ENCODE results near the gene ZNF550. TPM values are rescaled to one million over a fixed set of nuclear protein-coding genes. Genes with fewer than 3 reads are reported as not detected.

ZNF550 gene
- total and polyA plus RNA-seq, 2 of the 13 experiments (the other 11 are each of a cell fraction or from before 2014, with no cell fraction given): 8.6 to 9.1 TPM

DNA sequence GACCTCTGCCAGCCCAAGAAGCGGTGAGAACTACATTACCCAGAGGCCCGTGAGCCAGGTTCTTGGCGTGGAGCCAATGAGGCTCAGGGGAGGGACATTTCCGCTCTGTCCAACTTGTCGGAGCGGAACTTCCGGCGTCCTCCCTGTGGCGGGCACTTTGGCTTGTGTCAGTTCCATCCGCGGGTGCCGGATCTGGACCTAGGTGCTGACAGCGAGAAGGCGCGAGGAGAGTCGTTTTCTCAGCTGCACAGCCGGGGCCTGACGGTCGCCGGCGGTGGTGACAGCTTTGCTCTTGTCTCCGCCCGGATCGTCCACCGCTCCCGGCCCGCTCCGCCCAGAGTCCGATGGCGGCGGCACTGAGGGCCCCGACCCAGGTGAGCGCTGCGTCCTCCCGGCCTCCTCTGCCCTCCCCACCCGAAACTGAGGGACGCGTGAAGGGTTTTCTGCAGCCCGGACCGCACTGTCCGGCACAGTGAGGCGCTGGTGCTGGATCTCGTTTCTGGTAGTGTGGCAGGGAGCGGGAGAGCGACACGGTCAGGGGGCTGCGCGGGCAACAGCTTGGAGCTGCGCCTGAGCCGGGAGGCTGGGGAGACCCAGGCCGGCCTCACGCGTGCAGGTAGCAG, 40.2 kb upstream of the ZNF550 start, which contains the start of gene ZNF530 (continued):
- TF ChIP-seq EP300 (IDR thresholded peaks at IDR 0.05; ENCODE audit: low read depth in 2 of 2, low read length in 2 of 2) (0 out of 4 replicates have a peak, but pooled peaks of 1 of the 2 experiments have one; percentile 12), EP300 (CRISPR knock-in tag; IDR thresholded peaks at IDR 0.05; ENCODE audit: borderline replicate concordance) (no peak), SRSF1 (optimal IDR thresholded peaks at IDR 0.05; ENCODE audit: low read depth, low read length) (peak; percentile 50), ZNF510 (CRISPR knock-in tag; IDR thresholded peaks at IDR 0.05; ENCODE audit: low read depth) (no peak), TBX3 (IDR thresholded peaks at IDR 0.05; ENCODE audit: borderline replicate concordance) (no peak), MZF1 (CRISPR knock-in tag; IDR thresholded peaks at IDR 0.05; ENCODE audit: borderline replicate concordance) (no peak), EEA1 (CRISPR knock-in tag; IDR thresholded peaks at IDR 0.05; ENCODE audit: borderline replicate concordance) (peak; percentile 63; the same call in 1 of the 2 replicates), ZNF292 (CRISPR knock-in tag; IDR thresholded peaks at IDR 0.05; ENCODE audit: borderline replicate concordance, low read depth) (no peak), ZMYM3 (CRISPR knock-in tag; IDR thresholded peaks at IDR 0.05) (0 out of 2 replicates have a peak, but pooled peaks have one; percentile 17), ZNF547 (CRISPR knock-in tag; IDR thresholded peaks at IDR 0.05) (peak; percentile 78), EED (CRISPR knock-in tag; IDR thresholded peaks at IDR 0.05) (0 out of 2 replicates have a peak, but pooled peaks have one; percentile 48), ELF4 (CRISPR knock-in tag; IDR thresholded peaks at IDR 0.05; ENCODE audit: borderline replicate concordance) (peak; percentile 85; the same call in 1 of the 2 replicates), SP4 (CRISPR knock-in tag; IDR thresholded peaks at IDR 0.05) (peak; percentile 54; the same call in 1 of the 2 replicates)
- TF ChIP-seq, protein P1, sequence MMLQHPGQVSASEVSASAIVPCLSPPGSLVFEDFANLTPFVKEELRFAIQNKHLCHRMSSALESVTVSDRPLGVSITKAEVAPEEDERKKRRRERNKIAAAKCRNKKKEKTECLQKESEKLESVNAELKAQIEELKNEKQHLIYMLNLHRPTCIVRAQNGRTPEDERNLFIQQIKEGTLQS (CRISPR knock-in tag; IDR thresholded peaks at IDR 0.05): no peak
- TF ChIP-seq, protein P2, sequence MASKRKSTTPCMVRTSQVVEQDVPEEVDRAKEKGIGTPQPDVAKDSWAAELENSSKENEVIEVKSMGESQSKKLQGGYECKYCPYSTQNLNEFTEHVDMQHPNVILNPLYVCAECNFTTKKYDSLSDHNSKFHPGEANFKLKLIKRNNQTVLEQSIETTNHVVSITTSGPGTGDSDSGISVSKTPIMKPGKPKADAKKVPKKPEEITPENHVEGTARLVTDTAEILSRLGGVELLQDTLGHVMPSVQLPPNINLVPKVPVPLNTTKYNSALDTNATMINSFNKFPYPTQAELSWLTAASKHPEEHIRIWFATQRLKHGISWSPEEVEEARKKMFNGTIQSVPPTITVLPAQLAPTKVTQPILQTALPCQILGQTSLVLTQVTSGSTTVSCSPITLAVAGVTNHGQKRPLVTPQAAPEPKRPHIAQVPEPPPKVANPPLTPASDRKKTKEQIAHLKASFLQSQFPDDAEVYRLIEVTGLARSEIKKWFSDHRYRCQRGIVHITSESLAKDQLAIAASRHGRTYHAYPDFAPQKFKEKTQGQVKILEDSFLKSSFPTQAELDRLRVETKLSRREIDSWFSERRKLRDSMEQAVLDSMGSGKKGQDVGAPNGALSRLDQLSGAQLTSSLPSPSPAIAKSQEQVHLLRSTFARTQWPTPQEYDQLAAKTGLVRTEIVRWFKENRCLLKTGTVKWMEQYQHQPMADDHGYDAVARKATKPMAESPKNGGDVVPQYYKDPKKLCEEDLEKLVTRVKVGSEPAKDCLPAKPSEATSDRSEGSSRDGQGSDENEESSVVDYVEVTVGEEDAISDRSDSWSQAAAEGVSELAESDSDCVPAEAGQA (IDR thresholded peaks at IDR 0.05; ENCODE audit: low read depth): peak; percentile 76
- TF ChIP-seq, protein P2 (CRISPR knock-in tag; IDR thresholded peaks at IDR 0.05; ENCODE audit: borderline replicate concordance): no peak
- TF ChIP-seq, protein P3, sequence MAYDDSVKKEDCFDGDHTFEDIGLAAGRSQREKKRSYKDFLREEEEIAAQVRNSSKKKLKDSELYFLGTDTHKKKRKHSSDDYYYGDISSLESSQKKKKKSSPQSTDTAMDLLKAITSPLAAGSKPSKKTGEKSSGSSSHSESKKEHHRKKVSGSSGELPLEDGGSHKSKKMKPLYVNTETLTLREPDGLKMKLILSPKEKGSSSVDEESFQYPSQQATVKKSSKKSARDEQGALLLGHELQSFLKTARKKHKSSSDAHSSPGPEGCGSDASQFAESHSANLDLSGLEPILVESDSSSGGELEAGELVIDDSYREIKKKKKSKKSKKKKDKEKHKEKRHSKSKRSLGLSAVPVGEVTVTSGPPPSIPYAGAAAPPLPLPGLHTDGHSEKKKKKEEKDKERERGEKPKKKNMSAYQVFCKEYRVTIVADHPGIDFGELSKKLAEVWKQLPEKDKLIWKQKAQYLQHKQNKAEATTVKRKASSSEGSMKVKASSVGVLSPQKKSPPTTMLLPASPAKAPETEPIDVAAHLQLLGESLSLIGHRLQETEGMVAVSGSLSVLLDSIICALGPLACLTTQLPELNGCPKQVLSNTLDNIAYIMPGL (CRISPR knock-in tag; IDR thresholded peaks at IDR 0.05; ENCODE audit: borderline replicate concordance in 1 of 2, low read depth in 1 of 2): peak; percentile 26 to 45; a peak in 1 of 4 replicates
- TF ChIP-seq, protein P4, sequence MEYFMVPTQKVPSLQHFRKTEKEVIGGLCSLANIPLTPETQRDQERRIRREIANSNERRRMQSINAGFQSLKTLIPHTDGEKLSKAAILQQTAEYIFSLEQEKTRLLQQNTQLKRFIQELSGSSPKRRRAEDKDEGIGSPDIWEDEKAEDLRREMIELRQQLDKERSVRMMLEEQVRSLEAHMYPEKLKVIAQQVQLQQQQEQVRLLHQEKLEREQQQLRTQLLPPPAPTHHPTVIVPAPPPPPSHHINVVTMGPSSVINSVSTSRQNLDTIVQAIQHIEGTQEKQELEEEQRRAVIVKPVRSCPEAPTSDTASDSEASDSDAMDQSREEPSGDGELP (IDR thresholded peaks at IDR 0.05; ENCODE audit: borderline replicate concordance, low read depth): 0 out of 2 replicates have a peak, but pooled peaks have one; percentile 34

Data from HepG2 (cell line).